GM18861 (cell line): Measurements from ENCODE around the gene WEE2.
A peak's percentile ranks its signal among the peaks of the same experiment; 100 is the strongest.
"Not testable (repeated sequence)": the region's sequence is repeated elsewhere in the genome, so short reads cannot be mapped to it uniquely, and the experiment has no call there.

ENCODE experiments used
- ATAC-seq: cut with Tn5 transposase; IDR thresholded peaks from one replicate; pipeline ENCODE4 v1.9.1; 2021; ENCODE audit not compliant: unreplicated experiment

The WEE2 gene

DNA sequence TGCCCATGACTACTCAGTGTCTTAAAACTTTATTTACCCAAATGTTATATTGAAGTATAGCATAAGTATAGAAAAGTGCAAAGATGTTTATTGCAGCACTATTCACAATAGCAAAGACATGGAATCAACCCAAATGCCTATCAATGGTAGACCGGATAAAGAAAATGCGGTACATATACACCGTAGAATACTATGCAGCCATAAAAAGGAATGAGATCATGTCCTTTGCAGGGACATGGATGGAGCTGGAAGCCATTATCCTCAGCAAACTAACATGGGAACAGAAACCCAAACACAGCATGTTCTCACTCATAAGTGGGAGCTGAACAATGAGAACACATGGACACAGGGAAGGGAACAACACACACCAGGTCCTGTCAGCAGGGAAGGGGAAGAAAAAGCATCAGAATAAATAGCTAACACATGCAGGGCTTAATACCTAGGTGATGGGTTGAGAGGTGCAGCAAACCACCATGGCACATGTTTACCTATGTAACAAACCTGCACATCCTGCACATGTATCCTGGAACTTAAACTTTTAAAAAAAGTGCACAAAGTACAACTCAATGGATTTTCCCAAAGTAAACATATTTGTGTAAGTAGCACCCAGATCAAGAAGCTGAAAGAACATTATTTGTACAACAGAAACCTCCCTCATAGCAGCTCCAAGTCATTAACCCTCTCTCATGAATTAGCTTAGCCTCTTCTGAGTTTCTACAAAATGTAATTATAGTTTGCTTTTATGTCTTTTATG lies 18.9 kb upstream of the WEE2 start:
- ATAC-seq, result not testable (repeated sequence)

DNA sequence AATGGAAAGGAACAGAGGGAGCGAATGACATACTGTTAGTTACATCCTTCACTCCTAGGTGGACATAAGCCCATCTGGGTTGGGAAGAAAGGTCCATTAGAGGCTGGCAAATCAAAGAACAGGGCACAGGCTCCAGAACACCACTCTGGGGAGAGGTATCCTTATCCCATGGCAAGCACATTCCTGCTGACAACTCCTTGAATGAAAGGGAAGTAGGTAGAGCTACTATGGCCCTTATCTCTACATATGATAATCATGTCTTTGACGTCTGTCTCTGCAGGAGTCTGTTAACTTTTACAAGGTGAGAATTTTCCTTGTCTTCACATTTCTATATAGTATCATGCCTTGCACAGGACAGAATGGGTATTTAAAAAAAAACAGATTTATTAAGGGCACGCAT lies 16.6 kb upstream of the WEE2 start:
- ATAC-seq, result no peak

DNA sequence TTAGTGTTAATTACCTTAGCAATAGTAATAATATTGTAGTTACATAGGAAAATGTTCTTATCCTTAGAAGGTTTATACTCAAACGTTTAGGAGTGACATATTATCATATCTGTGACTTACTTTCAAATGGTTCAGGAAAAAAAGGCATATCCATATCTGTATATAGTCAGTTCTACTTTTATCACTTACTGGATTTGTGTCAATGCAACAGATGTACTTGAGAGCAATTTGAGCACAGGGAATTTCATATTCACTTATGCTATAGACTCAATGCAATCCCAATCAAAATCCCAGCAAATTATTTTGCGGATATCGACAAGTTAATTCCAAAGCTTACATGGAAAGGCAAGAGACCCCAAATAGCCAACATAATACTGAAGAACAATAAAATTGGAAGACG lies 16.2 kb upstream of the WEE2 start:
- no peak for ATAC-seq

DNA sequence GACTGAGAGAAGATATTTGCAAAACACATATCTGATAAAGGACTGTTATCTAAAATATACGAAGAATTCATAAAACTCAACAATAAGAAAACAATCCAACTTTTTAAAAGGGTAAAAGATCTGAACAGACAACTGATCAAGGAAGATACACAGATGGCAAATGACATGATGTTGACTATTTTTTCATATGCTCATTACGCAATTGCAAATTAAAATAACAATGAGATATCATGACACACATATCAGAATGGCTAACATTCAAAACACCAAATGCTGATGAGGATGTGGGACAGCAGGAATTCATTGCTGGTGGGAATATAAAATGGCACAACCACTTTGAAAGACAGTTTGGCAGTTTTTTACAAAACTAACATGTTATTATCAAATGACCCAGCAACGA lies 15.1 kb upstream of the WEE2 start:
- no peak for ATAC-seq

DNA sequence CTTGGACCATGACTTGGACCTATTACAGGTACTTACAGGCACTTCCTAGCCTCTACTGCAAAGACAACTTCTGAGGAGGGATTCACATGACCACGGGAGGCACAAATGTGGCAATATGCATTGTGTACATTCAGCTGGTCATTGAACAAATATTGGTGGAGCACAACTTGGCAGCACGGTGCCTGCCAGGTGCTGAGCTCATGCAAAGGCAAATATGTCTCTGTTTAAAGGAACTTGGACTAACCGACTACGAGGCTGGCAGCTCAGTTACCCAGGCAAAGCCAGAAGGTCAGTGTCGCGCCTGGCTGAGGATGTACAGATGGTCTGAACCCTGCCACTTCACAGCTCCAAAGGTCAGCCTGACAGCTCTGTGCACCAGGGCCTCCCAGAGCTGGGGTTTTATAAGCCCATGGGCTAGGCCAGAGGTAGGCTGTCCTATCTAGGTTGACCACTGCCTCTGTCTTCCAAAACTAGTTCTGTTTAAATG lies 12.3 kb upstream of the WEE2 start:
- ATAC-seq, result peak; percentile 37

DNA sequence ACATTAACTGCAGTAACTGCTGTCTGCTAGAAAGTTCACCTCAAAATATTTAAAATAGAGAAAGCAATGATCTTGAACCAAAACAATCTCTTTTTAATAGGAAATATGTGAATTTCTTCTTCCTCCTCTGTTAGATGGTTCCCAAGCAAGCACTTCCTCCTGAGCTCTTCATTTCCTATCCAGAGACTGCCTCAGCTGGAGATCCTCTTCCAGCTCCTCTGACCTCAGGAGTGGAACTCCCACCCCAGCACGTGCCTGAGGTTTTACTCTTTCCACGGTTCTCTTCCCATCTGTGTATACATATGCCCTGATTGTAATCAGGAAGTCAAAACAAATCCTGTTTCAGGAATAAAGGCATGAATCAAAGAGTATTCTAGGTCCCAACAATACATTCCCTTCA lies 11.8 kb upstream of the WEE2 start:
- ATAC-seq, result no peak

DNA sequence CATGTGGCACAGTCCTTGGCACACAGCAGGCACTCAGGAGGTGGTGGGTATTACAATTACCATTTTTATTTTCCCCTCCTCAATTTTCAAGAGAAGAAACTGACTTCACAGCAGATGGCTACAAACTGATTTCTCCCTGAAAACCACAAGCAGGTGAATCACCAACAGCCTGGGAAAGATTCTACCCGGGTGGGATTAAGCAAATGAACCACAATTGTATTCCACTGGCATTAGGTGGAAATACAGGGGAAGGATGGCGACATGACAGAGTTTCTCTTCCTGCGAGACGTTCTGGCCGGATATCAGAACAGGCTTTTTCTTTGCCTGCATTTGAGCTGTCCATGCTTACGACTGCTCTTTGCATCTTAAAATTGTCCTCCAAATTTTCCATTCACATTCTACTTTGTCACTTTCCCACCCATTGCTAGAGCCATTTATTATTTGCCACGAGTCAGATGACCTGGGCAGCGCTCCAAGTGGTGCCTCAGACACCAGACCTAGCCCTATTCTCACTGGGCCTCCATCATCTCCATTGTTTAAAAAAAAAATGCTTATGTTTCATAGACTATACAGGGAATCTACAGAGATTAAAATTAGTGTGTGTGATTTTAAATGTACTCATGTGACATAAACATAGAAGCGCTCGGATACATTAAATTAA lies 10.8 kb upstream of the WEE2 start:
- ATAC-seq, result no peak

DNA sequence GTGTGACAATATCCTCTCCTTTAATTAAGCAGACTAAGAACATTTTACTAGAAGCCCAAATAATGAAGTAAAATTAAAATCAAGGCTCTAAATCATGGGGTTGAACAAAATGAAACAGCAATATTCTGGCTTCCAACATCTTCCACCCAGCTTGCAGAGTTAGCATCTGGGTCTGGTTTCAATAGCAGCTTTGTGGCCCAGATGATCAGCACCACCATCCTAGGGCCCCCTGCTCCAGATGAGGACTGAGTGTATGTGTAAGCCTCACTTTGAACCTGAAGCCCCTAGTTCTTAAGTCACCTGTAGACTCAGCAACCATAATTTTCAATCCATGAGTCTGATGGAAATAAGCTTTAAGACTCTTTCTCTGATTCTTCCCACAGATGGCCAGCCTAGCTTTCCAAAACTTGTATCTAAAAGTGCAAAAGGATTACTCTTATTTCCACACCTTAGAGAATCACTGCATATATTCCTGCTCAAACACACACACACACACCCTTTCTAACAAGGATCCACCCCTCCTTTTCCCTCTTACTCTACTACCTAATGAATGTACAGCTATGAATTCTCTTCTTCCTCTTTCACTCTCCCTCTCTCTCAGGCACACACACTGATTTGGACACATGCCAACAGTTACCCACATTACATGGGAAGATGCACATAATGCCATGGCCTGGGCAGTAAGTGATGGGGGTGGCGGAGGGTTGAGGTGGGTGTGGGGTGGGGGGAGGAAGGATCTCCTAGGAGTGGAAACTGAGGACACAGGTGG lies 9.7 kb upstream of the WEE2 start:
- ATAC-seq, result no peak

DNA sequence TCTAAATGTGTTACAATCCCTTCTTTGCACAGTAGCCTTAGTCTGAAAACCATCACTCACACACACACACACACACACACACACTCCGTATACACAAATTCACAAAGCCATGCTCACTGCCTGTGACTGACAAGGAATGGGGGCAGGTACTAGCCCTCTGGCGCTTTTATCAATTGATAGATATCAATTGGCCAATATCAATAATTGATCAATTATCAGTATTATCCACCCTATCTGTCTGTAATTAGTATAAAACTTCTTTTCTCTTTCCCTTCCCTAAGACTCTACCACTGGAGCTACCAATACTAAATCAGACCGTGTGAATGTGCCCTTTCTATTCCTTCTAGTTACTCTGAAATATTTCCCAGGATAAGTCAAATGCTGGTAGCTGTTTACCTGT lies 8.3 kb upstream of the WEE2 start:
- ATAC-seq, result no peak

DNA sequence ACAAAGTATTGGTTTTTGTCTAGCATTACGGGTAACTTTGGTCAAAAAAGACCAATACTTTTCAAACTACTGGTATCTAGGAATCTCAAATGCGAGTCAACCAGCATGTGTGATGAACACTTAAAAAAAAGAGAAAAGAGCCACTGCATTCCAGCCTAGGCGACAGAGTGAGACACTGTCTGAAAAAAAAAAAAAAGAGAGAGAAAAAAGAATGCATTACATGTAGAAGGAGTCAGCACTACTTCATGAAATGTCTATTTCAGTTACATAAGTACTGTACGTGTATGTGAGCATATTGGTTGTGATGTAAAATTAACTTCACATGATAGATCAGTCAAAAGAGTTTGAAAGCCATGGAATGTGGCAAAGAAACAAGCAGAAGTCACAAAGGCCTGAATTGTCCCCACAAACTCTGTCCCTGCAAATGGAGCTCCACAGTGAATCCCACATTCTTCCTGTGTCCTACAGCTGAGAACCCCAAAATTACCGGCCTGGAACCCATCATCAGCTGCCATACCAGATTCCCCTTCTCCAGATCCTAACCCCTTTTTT lies 7.8 kb upstream of the WEE2 start:
- no peak for ATAC-seq

DNA sequence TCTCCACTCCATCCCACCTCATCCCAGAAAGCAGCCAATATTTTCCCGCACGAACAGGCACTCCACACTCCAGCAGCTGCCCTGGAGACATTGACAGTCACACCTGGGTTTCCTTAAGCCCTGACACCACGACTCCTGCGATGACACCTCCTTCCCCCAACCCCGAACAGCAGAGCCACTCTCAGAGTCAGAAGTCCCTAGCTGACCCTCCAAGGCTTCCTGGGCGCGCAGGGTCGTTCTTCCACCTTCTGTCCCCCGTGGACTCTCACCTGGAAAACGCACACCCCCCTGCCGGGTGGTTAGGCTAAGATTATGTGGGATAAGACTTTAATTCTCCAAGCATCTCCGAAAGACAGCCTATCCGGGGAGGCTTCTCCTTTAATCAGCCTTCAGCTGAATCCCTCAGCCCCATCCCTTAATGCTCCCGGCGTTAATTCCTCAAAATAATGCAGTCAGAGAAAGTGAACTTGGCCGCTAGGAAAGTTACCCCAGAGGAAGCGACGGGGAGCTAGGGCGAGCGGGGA lies 7.2 kb upstream of the WEE2 start:
- ATAC-seq, result no peak

DNA sequence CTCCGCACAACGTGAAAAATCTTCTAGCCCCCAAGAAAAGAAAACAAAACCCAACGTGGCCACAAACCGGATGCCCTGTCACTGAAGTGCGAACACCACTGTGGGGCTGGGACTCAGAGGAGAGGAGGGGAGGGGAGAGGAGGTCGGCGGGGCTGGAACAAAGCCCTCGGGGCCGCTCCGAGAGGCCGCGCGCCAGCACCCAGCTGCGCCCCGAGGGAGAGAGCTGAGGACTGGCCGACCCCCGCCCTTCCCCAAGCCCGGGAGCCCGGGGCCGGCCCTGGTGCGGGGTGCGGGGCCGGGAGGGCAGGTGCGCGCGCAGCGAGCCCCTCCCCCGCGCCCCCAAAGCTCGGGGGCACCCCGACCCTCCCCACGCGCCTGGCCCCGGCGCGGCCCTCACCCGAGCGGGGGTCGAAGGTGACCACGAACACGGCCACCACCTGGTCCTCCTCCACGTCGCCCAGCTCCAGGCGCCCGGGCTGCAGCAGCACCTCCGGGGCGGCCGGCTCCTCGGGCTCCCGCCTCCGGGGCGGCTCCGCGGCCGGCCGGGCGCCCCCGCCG lies 6.6 kb upstream of the WEE2 start:
- ATAC-seq, result peak; percentile 61

DNA sequence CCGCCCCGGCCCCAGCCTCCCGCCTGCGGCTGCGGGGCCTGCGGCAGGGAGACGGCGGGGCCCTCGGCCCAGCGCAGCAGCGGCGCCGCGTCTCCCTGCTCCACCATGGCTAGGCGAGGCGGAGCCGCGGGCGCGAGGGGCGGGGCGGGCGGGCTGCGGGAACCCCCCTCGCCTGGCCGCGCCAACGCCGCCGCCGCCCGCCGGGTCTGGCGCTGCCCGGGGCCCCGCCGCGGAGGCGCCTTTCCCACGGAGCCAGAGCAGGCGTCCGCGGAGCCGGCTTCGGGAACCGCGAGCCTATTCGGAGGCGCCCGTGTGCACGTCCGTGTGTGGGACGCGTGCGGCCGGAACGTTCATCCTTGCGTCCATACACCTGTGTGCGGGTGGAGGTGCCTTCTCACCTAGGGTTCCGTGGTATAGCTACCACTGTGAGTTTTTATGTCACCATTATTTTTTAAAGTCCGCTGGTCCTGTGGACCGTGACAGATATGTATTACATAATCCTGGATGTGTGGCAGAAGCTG lies 6.0 kb upstream of the WEE2 start, which contains the start of gene DENND11:
Gene DENND11, minus strand, starts transcription at position 120 of the 521 bp plus-strand sequence. Its CDS starts 13 bp downstream, at position 107.
- peak; percentile 53 for ATAC-seq

DNA sequence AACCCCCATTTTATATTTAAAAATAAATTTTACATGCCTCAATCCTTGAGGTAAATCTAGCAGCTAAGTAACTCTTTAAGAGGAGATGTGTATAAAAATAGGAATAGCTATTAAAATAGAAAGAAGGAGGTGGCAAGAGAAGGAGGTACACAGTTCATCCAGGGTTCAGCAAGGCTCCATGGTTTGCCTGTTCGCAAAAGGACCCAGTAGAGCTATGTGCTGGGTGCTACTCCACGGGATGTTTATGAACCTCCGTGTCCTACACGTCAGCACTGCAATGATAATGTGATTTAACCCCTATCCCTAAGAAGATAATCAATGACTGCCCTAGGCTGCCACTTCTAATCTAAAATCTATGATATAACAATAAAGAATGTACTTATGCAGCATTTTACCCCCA lies 5.3 kb upstream of the WEE2 start:
- no peak for ATAC-seq

DNA sequence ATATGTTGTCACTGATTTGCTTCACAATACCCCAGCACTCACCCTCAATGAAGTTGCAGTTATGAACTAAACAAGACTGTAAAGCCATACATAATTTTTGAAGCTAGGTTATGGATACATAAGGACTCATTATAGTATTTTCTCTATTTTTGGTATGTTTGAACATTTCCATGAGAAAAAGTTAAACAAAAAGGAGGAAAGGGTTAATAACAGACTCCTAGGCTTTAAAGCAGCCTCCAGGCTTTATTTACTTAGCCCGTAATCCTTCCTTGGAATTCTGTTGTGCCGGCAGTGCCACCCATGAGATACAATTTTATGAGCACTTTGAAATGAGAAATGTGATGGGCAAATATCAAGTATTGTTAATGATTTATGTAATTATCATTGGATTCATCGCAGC lies 4.0 kb upstream of the WEE2 start:
- no peak for ATAC-seq

DNA sequence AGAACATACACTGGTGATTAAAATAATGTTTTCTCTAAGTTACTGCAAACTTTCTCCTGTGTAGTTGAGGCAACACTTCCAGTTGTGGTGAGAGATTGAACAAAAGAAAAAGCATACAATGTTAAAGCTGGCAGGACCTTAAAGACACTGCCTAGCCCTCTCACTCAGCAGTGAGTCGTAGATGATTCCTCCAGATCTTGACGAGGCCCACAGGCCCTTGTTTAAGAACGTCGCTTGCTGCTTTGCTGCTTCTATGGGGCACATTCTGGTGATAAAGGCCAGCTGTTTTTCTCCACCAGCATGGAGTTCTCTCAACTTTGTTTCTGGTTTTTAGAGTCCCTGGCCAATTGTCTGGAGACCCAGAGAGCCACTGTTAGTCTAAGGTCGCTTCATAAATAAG lies 3.4 kb upstream of the WEE2 start:
- no peak for ATAC-seq

DNA sequence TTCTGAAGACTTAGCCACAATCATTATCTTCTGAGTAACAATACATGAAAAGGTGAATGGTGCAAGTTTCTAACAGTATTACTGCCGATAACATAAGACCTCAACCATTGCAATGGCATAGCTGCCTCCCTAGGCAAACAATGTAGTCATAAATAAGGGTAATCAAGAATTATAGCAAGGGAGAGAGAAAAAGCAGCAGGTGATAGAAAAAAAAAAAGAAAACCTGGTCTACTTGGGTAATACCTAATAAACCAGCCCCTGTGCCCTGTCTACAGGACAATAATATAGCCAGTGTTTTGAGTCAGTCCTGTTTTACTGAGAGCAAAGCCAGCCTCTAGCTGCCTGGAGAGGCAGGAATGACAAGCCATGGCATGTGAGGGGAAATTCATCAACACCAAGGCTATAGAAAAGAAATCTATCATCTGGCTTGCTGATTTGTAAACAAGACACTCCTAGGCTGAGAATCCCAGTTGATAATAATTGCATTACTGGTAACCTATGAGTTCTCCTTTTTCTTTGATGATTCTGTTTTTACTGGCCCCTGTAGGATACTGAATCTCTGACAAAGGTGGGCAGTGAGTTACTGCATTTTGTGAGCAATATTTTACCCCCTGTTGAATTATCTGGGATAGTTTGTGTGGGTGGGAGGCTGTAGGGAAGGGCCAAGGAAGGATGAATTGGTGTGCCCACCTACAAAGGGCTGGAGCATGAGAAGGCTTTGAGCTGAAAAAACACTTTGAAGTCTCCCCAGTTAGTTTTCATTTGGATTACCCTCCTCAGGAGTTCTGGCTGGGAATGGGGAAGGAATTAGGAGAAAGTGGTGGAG lies 1.7 kb upstream of the WEE2 start:
- no peak for ATAC-seq

DNA sequence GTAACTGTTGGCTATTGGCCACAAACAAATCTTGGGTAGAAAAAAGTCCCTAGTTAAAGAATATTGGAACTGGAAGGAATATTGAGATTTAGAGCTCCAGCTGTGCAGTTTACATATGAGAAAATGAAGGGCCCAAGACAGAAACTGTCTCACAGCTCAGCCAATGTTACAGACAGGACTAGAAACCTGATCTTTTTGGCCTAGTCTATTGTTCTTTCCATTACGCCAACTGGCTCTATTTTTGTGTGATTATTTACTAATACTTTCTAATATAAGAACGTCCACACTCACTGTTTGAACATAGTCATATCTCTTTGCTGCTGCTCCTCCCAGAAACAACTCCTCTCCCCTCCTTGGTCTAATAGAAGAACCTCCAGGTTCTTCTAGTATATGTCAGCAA lies 1.2 kb downstream of the WEE2 start:
- ATAC-seq, result no peak

DNA sequence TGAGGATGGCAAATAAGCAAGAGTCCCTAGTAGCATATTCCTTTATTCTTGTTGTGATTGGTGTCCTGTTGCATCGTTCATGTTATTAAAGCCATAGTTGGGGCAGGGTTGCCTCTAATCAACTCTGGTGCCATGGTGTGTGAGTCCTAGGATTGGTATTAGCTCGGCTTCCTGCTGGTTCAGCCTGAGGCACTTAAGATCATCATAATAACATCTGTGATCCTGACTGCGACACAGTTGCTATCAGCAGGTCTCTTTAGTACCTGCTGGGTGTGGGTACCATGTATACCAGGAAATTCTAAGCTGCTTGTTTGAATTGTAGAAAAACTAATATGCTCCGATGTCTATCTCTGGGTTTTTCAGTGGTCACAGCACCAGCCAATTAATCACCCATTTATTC lies 1.6 kb downstream of the WEE2 start:
- no peak for ATAC-seq

DNA sequence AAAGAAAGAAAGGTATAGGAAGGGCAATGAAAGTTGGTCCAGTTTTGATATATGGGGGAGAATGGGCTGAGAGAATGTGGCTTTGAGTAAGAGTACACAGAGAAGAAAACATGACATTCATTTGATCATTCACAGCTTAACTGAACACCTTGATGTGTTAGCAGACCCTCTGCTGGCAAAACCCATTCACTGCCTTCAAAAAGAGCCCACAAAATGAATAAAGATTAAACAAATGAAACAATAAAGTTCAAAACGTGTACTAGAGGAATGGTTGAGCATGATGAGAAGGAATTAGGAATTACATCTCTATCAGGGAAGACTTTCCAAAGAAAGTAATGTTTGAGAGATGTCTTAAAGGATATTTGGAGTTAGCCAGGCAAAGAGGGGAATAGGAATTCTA lies 2.1 kb downstream of the WEE2 start:
- no peak for ATAC-seq
